OCI-M2 (cell line): ENCODE results near the gene CRLF3.
"Not testable (repeated sequence)": the region's sequence is repeated elsewhere in the genome, so short reads cannot be mapped to it uniquely, and the experiment has no call there.

Experiments
- DNase-seq: peaks from one replicate; lab custom pipeline; 2025; ENCODE audit not compliant: unreplicated experiment; lab: John Stamatoyannopoulos, UW

CRLF3 gene

GRCh38 chr17:30824356-30825145 is at the start of gene CRLF3:
Gene CRLF3 (minus strand): TSS chr17:30824692. CDS start chr17:30824651, 41 bp downstream.
- DNase-seq, result no peak

- no peak for DNase-seq
Measured at GRCh38 chr17:30869005-30869404, 44.5 kb upstream of the CRLF3 start.

GRCh38 chr17:30864636-30865035 is 40.1 kb upstream of the CRLF3 start:
- DNase-seq, result no peak

- no peak for DNase-seq
Measured at GRCh38 chr17:30858556-30859250, 34.2 kb upstream of the CRLF3 start.

- no peak for DNase-seq
Measured at GRCh38 chr17:30854146-30854545, 29.7 kb upstream of the CRLF3 start.

GRCh38 chr17:30848021-30848420 is 23.5 kb upstream of the CRLF3 start:
- no peak for DNase-seq

GRCh38 chr17:30840771-30841170 is 16.3 kb upstream of the CRLF3 start:
- no peak for DNase-seq

GRCh38 chr17:30838202-30838807 is 13.8 kb upstream of the CRLF3 start:
- no peak for DNase-seq

GRCh38 chr17:30832438-30833124 is 8.1 kb upstream of the CRLF3 start:
- no peak for DNase-seq

- DNase-seq, result peak; percentile 32
Measured at GRCh38 chr17:30831663-30832437, 7.4 kb upstream of the CRLF3 start, which contains the start of gene ATAD5. Gene ATAD5 (plus strand): TSS chr17:30831966. CDS start chr17:30832348, 382 bp downstream.

GRCh38 chr17:30831257-30831656 is 6.8 kb upstream of the CRLF3 start:
- DNase-seq, result no peak

- no peak for DNase-seq
Measured at GRCh38 chr17:30829022-30829421, 4.5 kb upstream of the CRLF3 start.

- no peak for DNase-seq
Measured at GRCh38 chr17:30827082-30827481, 2.6 kb upstream of the CRLF3 start.

- no peak for DNase-seq
Measured at GRCh38 chr17:30824002-30824355, 513 bp downstream of the CRLF3 start.

- no peak for DNase-seq
Measured at GRCh38 chr17:30823421-30823820, 1.1 kb downstream of the CRLF3 start.

GRCh38 chr17:30822919-30823318 is 1.6 kb downstream of the CRLF3 start:
- DNase-seq, result not testable (repeated sequence)

- DNase-seq, result no peak
Measured at GRCh38 chr17:30821871-30822723, 2.4 kb downstream of the CRLF3 start.

GRCh38 chr17:30819971-30820705 is 4.4 kb downstream of the CRLF3 start:
- DNase-seq, result no peak

- no peak for DNase-seq
Measured at GRCh38 chr17:30816165-30816564, 8.3 kb downstream of the CRLF3 start.
